ENCODE measurements around the gene GLIPR1L2.

DNA sequence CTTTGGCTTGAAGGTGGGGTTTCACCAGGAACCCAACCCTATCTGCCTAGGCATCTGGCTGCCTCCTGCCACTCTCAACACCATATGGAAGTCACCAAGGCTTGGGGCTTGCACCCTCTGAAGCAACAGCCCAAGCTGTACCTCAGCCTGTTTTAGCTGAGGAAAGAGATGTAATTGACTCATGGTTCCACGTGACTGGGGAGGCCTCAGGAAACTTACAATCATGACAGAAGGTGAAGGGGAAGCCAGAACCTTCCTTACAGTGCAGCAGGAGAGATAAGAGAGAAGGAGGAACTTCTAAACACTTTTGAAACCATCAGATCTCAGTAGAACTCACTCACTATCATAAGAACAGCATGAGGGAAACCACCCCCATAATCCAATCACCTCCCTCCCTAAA, 29.5 kb upstream of the GLIPR1L2 start:
- TF ChIP-seq, protein P1, sequence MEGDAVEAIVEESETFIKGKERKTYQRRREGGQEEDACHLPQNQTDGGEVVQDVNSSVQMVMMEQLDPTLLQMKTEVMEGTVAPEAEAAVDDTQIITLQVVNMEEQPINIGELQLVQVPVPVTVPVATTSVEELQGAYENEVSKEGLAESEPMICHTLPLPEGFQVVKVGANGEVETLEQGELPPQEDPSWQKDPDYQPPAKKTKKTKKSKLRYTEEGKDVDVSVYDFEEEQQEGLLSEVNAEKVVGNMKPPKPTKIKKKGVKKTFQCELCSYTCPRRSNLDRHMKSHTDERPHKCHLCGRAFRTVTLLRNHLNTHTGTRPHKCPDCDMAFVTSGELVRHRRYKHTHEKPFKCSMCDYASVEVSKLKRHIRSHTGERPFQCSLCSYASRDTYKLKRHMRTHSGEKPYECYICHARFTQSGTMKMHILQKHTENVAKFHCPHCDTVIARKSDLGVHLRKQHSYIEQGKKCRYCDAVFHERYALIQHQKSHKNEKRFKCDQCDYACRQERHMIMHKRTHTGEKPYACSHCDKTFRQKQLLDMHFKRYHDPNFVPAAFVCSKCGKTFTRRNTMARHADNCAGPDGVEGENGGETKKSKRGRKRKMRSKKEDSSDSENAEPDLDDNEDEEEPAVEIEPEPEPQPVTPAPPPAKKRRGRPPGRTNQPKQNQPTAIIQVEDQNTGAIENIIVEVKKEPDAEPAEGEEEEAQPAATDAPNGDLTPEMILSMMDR (IDR thresholded peaks at IDR 0.05; ENCODE audit: insufficient read depth, low read depth, low read length) = no peak
- no peak for TF ChIP-seq EZH2 (IDR thresholded peaks at IDR 0.05; ENCODE audit: insufficient read depth, low read length)

All from astrocyte (in vitro differentiated cells and primary cell).